Caco-2 (cell line): ENCODE data around the gene ACOXL. TPM values are rescaled to one million over a fixed set of nuclear protein-coding genes. Genes with fewer than 3 reads are reported as not detected.

Experiments used
- BruUV-seq: library from RNA; stranded (reverse); fragments of 400-500 nt; replicated peaks from 2 replicates; lab custom pipeline; 2021; lab: Mats Ljungman, UMichigan
- CTCF ChIA-PET: fragments of 300-600 bp; sonication (Branson Sonifier 250); formaldehyde crosslinking; loops from one replicate; lab custom pipeline; 2022; ENCODE audit warnings: antibody characterized with exemption; lab: Charles Lee
- POLR2A ChIA-PET: fragments of 300-600 bp; sonication (Branson Sonifier 250); formaldehyde crosslinking; loops from one replicate; lab custom pipeline; 2022; ENCODE audit warnings: antibody characterized with exemption; lab: Charles Lee
- DNase-seq, 2 experiments: peaks; one replicate each; pipeline versions ENCODE4 v3.0.0 to v3.0.0-alpha.2; 2020 to 2022
- H3K27me3 ChIP-seq: replicated peaks from 2 replicates; pipeline ENCODE4 v1.6.0; 2011; ENCODE audit warnings: low read length; ENCODE audit not compliant: control insufficient read depth, insufficient read depth
- H3K36me3 ChIP-seq: 2 replicates; pipeline ENCODE4 v1.5.1; 2011; ENCODE audit warnings: low read length; ENCODE audit not compliant: control insufficient read depth, insufficient read depth
- H3K4me1 ChIP-seq: fragments of 250-450 bp; sonication (Bioruptor Pico); 2 replicates; pipeline ENCODE4 v1.5.1; 2020; ENCODE audit warnings: mild to moderate bottlenecking
- H3K4me3 ChIP-seq: 2 replicates; pipeline ENCODE4 v1.5.1; 2011; ENCODE audit warnings: low read depth, mild to moderate bottlenecking, control low read depth, low read length
- H3K9me3 ChIP-seq: fragments of 250-450 bp; sonication (Bioruptor Pico); 2 replicates; pipeline ENCODE4 v1.5.1; 2020; ENCODE audit warnings: mild to moderate bottlenecking, moderate library complexity
- H3K27ac Mint-ChIP-seq: one replicate; pipeline ENCODE4 v1.8.0; 2022; ENCODE audit warnings: mixed read lengths; ENCODE audit not compliant: unreplicated experiment
- H3K27me3 Mint-ChIP-seq: one replicate; pipeline ENCODE4 v1.8.0; 2022; ENCODE audit warnings: mixed read lengths; ENCODE audit not compliant: insufficient read depth, unreplicated experiment
- H3K36me3 Mint-ChIP-seq: one replicate; pipeline ENCODE4 v1.8.0; 2022; ENCODE audit warnings: mild to moderate bottlenecking, mixed read lengths; ENCODE audit not compliant: insufficient read depth, unreplicated experiment
- H3K4me1 Mint-ChIP-seq: one replicate; pipeline ENCODE4 v1.8.0; 2022; ENCODE audit warnings: low read depth, mixed read lengths; ENCODE audit not compliant: unreplicated experiment
- H3K4me3 Mint-ChIP-seq: one replicate; pipeline ENCODE4 v1.8.0; 2022; ENCODE audit warnings: mild to moderate bottlenecking, moderate library complexity, mixed read lengths; ENCODE audit not compliant: unreplicated experiment
- H3K9me3 Mint-ChIP-seq: one replicate; pipeline ENCODE4 v1.8.0; 2022; ENCODE audit warnings: mixed read lengths; ENCODE audit not compliant: unreplicated experiment
- CTCF ChIP-seq, 2 experiments: fragments of 200-600 bp in 1 of 2; IDR thresholded peaks; 1 replicate in 1 of 2; 2 replicates in 1 of 2; pipeline versions ENCODE4 v1.5.1 to v1.8.0; 2011 to 2022; ENCODE audit warnings: antibody characterized with exemption in 1 of 2, control low read depth in 1 of 2, inconsistent platforms in 1 of 2, low read depth in 1 of 2, low read length in 1 of 2, mild to moderate bottlenecking in 1 of 2, moderate library complexity in 1 of 2; ENCODE audit not compliant: insufficient read depth in 1 of 2, severe bottlenecking in 1 of 2, unreplicated experiment in 1 of 2
- intact Hi-C: fragments of 100-400 bp; cut with micrococcal nuclease; formaldehyde crosslinking; loops from one replicate; pipeline ENCODE4 v1.10.0; 2022; ENCODE audit not compliant: unreplicated experiment
- total RNA-seq: library from RNA; stranded (reverse); gene quantifications from 2 replicates; pipeline ENCODE4 v1.2.3, GENCODE V29; 2022

The ACOXL gene
- total RNA-seq, 1 experiment from 2014 or later: 2.6 TPM

DNA sequence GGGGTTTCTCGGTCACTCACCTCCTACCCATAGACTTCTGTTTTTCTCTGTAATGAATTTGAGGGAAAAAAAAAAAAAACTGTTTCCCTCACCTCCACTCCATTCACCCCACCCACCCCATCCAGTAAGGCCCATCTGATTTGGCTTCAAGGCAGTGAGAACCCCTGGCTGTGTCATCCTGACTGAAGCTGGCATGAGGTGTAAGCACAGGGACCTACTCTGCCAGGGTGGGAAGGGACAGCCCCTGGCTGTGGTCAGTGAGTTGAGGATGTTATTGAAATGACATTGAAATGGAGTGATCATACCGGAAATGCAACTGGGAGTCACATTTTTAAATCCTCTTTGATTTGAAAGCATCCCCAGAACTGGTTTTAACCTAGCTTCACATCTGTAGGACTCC lies 369.2 kb downstream of the ACOXL start:
- no peaks in the 10 kb centered on the region for H3K27me3 ChIP-seq
- H3K9me3 ChIP-seq: no peaks in the 10 kb centered on the region
- H3K36me3 ChIP-seq: no peaks in the 10 kb centered on the region
- CTCF ChIA-PET: no interaction called here
- BruUV-seq: no TSS peak
- intact Hi-C loops: no loop called here
- Mint-ChIP-seq H3K27ac (no peak overlapping the region), H3K4me3 (no peak overlapping the region), H3K9me3 (no peaks in the 10 kb centered on the region), H3K4me1 (no peaks in the 10 kb centered on the region), H3K27me3 (peaks cover 7% of the 10 kb centered on the region), H3K36me3 (no peaks in the 10 kb centered on the region)
- TF ChIP-seq CTCF (IDR thresholded peaks at IDR 0.05; ENCODE audit: insufficient read depth in 1 of 2, low read depth in 1 of 2, low read length in 1 of 2, severe bottlenecking in 1 of 2, unreplicated experiment in 1 of 2): no peak
- no peaks in the 10 kb centered on the region for H3K4me1 ChIP-seq
- no peak for DNase-seq
- POLR2A ChIA-PET: no interaction called here
- no peak overlapping the region for H3K4me3 ChIP-seq

DNA sequence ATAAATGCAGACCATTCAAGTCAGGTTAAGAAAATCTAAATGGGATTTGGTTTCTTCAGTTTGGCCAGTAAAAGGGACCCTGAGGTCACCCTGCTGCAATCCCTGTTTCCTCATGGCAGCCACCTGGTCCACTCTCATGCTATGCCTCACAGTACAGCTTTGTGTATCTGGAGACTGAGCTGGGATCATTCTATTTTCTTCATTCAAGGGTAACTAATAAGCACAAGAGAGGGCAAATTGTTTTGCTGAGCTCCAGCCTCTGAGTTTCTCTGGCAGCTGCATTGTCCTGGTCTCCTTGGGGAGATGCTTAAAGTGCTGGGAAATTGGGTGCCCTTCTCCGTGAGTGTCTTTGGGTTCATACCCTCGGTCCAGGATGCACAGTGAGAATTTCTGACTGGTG lies 369.8 kb downstream of the ACOXL start:
- CTCF ChIA-PET: no interaction called here
- intact Hi-C loops: no loop called here
- POLR2A ChIA-PET: no interaction called here
- Mint-ChIP-seq H3K4me3 (no peak overlapping the region), H3K36me3 (no peaks in the 10 kb centered on the region), H3K9me3 (no peaks in the 10 kb centered on the region), H3K27ac (no peak overlapping the region), H3K4me1 (no peaks in the 10 kb centered on the region), H3K27me3 (peaks cover 7% of the 10 kb centered on the region)
- Histone ChIP-seq H3K9me3 (no peaks in the 10 kb centered on the region), H3K4me3 (no peak overlapping the region), H3K27me3 (no peaks in the 10 kb centered on the region), H3K4me1 (no peaks in the 10 kb centered on the region), H3K36me3 (no peaks in the 10 kb centered on the region)
- no TSS peak for BruUV-seq
- DNase-seq: no peak
- no peak for TF ChIP-seq CTCF (IDR thresholded peaks at IDR 0.05; ENCODE audit: insufficient read depth in 1 of 2, low read depth in 1 of 2, low read length in 1 of 2, severe bottlenecking in 1 of 2, unreplicated experiment in 1 of 2)

DNA sequence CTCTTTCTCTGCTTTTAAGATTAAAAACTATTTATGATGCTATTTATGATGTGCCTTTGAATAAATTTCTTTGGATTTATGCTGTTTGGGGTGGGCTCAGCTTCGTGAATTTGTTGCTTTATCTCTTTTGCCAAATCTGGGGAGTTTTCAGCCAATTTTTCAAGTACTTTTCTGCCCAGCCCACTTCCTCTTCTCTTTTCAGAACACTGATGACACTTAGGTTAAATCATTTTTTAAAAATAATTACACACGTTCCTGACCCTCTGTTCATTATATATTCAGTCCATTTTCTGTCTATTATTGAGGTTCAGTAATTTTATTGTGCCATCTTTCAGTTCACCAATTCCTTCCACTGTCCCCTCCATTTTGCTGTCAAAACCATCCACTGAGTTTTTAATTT lies 373.6 kb downstream of the ACOXL start:
- H3K4me3 ChIP-seq: no peak overlapping the region
- TF ChIP-seq CTCF (IDR thresholded peaks at IDR 0.05; ENCODE audit: insufficient read depth in 1 of 2, low read depth in 1 of 2, low read length in 1 of 2, severe bottlenecking in 1 of 2, unreplicated experiment in 1 of 2): no peak
- H3K9me3 ChIP-seq: no peaks in the 10 kb centered on the region
- Mint-ChIP-seq H3K27me3 (peaks cover 7% of the 10 kb centered on the region), H3K4me3 (no peak overlapping the region), H3K4me1 (no peaks in the 10 kb centered on the region), H3K27ac (no peak overlapping the region), H3K36me3 (no peaks in the 10 kb centered on the region), H3K9me3 (no peaks in the 10 kb centered on the region)
- DNase-seq: no peak
- ChIA-PET POLR2A (no interaction called here), CTCF (no interaction called here)
- intact Hi-C loops: no loop called here
- no TSS peak for BruUV-seq
- H3K36me3 ChIP-seq: no peaks in the 10 kb centered on the region
- H3K4me1 ChIP-seq: no peaks in the 10 kb centered on the region
- no peaks in the 10 kb centered on the region for H3K27me3 ChIP-seq
